PC-9 (cell line): ENCODE results near the gene UGT1A3. TPM values are rescaled to one million over a fixed set of nuclear protein-coding genes. Genes with fewer than 3 reads are reported as not detected.

Experiments
- BruUV-seq: library from RNA; stranded (reverse); fragments of 400-500 nt; replicated peaks from 2 replicates; lab custom pipeline; 2021; lab: Mats Ljungman, UMichigan
- CTCF ChIA-PET: fragments of 300-600 bp; sonication (Branson Sonifier 250); formaldehyde crosslinking; loops from one replicate; lab custom pipeline; 2022; ENCODE audit warnings: antibody characterized with exemption; lab: Charles Lee
- POLR2A ChIA-PET: fragments of 300-600 bp; sonication (Branson Sonifier 250); formaldehyde crosslinking; loops from one replicate; lab custom pipeline; 2022; ENCODE audit warnings: antibody characterized with exemption; ENCODE audit not compliant: unreplicated experiment; lab: Charles Lee
- DNase-seq, 2 experiments: peaks; one replicate each; pipeline versions ENCODE4 v3.0.0 to v3.0.0-alpha.2; 2015 to 2022; ENCODE audit warnings: mixed read lengths in 1 of 2
- H2AFZ ChIP-seq: fragments of 200-600 bp; sonication (generic); 2 replicates; pipeline ENCODE4 v1.8.1; 2017; ENCODE audit warnings: antibody characterized with exemption
- H3F3A ChIP-seq: fragments of 200-600 bp; sonication (generic); 2 replicates; pipeline ENCODE4 v1.8.1; 2017; ENCODE audit warnings: antibody characterized with exemption, mild to moderate bottlenecking, low read depth; ENCODE audit not compliant: insufficient read depth
- H3K27ac ChIP-seq: fragments of 200-600 bp; sonication (generic); 2 replicates; pipeline ENCODE4 v1.6.1; 2016; ENCODE audit warnings: mixed run types
- H3K27me3 ChIP-seq: fragments of 200-600 bp; sonication (generic); 2 replicates; pipeline ENCODE4 v1.6.1; 2016; ENCODE audit warnings: low read depth, mixed run types; ENCODE audit not compliant: insufficient read depth
- H3K36me3 ChIP-seq: fragments of 200-600 bp; sonication (generic); 2 replicates; pipeline ENCODE4 v1.6.1; 2016; ENCODE audit warnings: low read depth, mixed run types
- H3K4me1 ChIP-seq: fragments of 200-600 bp; sonication (generic); replicated peaks from 2 replicates; pipeline ENCODE4 v1.6.1; 2016; ENCODE audit warnings: mixed run types; ENCODE audit not compliant: insufficient read depth
- H3K4me2 ChIP-seq: fragments of 200-600 bp; sonication (generic); 2 replicates; pipeline ENCODE4 v1.6.1; 2017; ENCODE audit warnings: mixed run types
- H3K4me3 ChIP-seq: fragments of 200-600 bp; sonication (generic); 2 replicates; pipeline ENCODE4 v1.6.1; 2016; ENCODE audit warnings: mixed run types
- H3K79me2 ChIP-seq: fragments of 200-600 bp; sonication (generic); 2 replicates; pipeline ENCODE4 v1.6.1; 2017; ENCODE audit warnings: low read depth, mixed run types
- H3K9me2 ChIP-seq: fragments of 200-600 bp; sonication (generic); 2 replicates; pipeline ENCODE4 v1.8.1; 2017; ENCODE audit warnings: mild to moderate bottlenecking; ENCODE audit not compliant: insufficient read depth
- H3K9me3 ChIP-seq: fragments of 200-600 bp; sonication (generic); 2 replicates; pipeline ENCODE4 v1.8.1; 2016; ENCODE audit warnings: low read depth; ENCODE audit not compliant: insufficient read depth
- H4K20me1 ChIP-seq: fragments of 200-600 bp; sonication (generic); 2 replicates; pipeline ENCODE4 v1.8.1; 2017; ENCODE audit not compliant: insufficient read depth
- CTCF ChIP-seq: fragments of 200-600 bp; sonication (generic); conservative IDR thresholded peaks from 2 replicates; pipeline ENCODE4 v1.6.1; 2017; ENCODE audit warnings: mixed run types, antibody characterized with exemption, mild to moderate bottlenecking, moderate library complexity
- EZH2 ChIP-seq: fragments of 200-600 bp; sonication (generic); IDR thresholded peaks from 2 replicates; pipeline ENCODE4 v1.8.0; 2017; ENCODE audit warnings: antibody characterized with exemption, low read depth
- intact Hi-C: fragments of 100-400 bp; cut with micrococcal nuclease; formaldehyde crosslinking; loops from one replicate; pipeline ENCODE4 v1.10.0; 2022; ENCODE audit not compliant: unreplicated experiment
- total RNA-seq: library from RNA; stranded (reverse); gene quantifications from 2 replicates; pipeline ENCODE4 v1.2.3, GENCODE V29; 2021

The UGT1A3 gene
- total RNA-seq, 1 experiment from 2014 or later: 67.1 TPM

GRCh38 chr2:233822101-233822771 lies 93.4 kb downstream of the UGT1A3 start:
- Histone ChIP-seq H3K79me2 (no peaks in the 10 kb centered on the region), H3F3A (no peaks in the 10 kb centered on the region), H3K4me3 (no peak overlapping the region), H3K27ac (no peak overlapping the region), H2AFZ (no peak overlapping the region), H3K4me2 (no peak overlapping the region), H3K4me1 (no peaks in the 10 kb centered on the region), H3K9me3 (no peaks in the 10 kb centered on the region), H3K9me2 (no peaks in the 10 kb centered on the region), H3K27me3 (no peaks in the 10 kb centered on the region), H4K20me1 (no peaks in the 10 kb centered on the region), H3K36me3 (no peaks in the 10 kb centered on the region)
- TF ChIP-seq CTCF (no peak), EZH2 (no peak)
- DNase-seq: no peak
- intact Hi-C loops: no loop called here
- ChIA-PET CTCF (interaction anchor here (1.0 kb wide), 1 partner anchor 10 kb away, joined by 3 read pairs; no protein-coding TSS in a partner anchor), POLR2A (no interaction called here)
- no TSS peak for BruUV-seq

Other genes starting within 250 kb of the UGT1A3 start
- 116 and 127 TPM in 2 replicates for gene USP40, start 162.3 kb upstream of the UGT1A3 start, total RNA-seq
- 0.17 and 0.20 TPM in 2 replicates for gene UGT1A8, start 111.4 kb upstream of the UGT1A3 start, total RNA-seq
- gene UGT1A10, start 92.6 kb upstream of the UGT1A3 start, total RNA-seq: not detected in 2 replicates
- not detected in 2 replicates for gene UGT1A9, start 57.1 kb upstream of the UGT1A3 start, total RNA-seq
- 20.3 and 26.7 TPM in 2 replicates for gene UGT1A7, start 47.1 kb upstream of the UGT1A3 start, total RNA-seq
- 549 and 643 TPM in 2 replicates for gene UGT1A6, start 36.2 kb upstream of the UGT1A3 start, total RNA-seq
- gene UGT1A5, start 16.1 kb upstream of the UGT1A3 start, total RNA-seq: 71.3 and 91.2 TPM in 2 replicates
- gene UGT1A4, start 10.3 kb upstream of the UGT1A3 start, total RNA-seq: 73.6 and 93.0 TPM in 2 replicates
- 64.8 and 70.5 TPM in 2 replicates for gene UGT1A1, start 31.2 kb downstream of the UGT1A3 start, total RNA-seq
- gene MROH2A, start 49.3 kb downstream of the UGT1A3 start, total RNA-seq: 1.4 and 2.9 TPM in 2 replicates
- gene HJURP, start 125.5 kb downstream of the UGT1A3 start, total RNA-seq: 109 TPM in 2 replicates
- gene TRPM8, start 188.3 kb downstream of the UGT1A3 start, total RNA-seq: 0.48 and 2.1 TPM in 2 replicates